Panc1 (cell line): ENCODE data around the gene MKRN2OS.

Source experiments
- POLR2AphosphoS5 ChIP-seq: IDR thresholded peaks from 2 replicates; pipeline ENCODE4 v1.6.1; 2012; ENCODE audit warnings: mild to moderate bottlenecking, low read depth, low read length, moderate library complexity
- SIN3A ChIP-seq: IDR thresholded peaks from 2 replicates; pipeline ENCODE4 v1.6.1; 2012; ENCODE audit warnings: low read depth, mild to moderate bottlenecking, low read length, moderate library complexity, borderline replicate concordance; ENCODE audit not compliant: insufficient read depth
- TCF7L2 ChIP-seq: IDR thresholded peaks from 2 replicates; pipeline ENCODE4 v1.6.1; 2011; ENCODE audit warnings: mild to moderate bottlenecking, low read depth, low read length, inconsistent platforms
- TF ChIP-seq, protein P1 (sequence below): fragments of 450-650 bp; IDR thresholded peaks from 2 replicates; pipeline ENCODE4 v1.5.1; 2017; ENCODE audit warnings: mild to moderate bottlenecking
- TF ChIP-seq, protein P2 (sequence below), 2 experiments: IDR thresholded peaks; 2 replicates each; pipeline ENCODE4 v1.6.1; 2011 to 2012; ENCODE audit warnings: low read depth in 2 of 2, control low read depth in 1 of 2, low read length in 1 of 2, mild to moderate bottlenecking in 1 of 2, moderate library complexity in 1 of 2; ENCODE audit not compliant: insufficient read depth in 1 of 2

- TF ChIP-seq, protein P1, sequence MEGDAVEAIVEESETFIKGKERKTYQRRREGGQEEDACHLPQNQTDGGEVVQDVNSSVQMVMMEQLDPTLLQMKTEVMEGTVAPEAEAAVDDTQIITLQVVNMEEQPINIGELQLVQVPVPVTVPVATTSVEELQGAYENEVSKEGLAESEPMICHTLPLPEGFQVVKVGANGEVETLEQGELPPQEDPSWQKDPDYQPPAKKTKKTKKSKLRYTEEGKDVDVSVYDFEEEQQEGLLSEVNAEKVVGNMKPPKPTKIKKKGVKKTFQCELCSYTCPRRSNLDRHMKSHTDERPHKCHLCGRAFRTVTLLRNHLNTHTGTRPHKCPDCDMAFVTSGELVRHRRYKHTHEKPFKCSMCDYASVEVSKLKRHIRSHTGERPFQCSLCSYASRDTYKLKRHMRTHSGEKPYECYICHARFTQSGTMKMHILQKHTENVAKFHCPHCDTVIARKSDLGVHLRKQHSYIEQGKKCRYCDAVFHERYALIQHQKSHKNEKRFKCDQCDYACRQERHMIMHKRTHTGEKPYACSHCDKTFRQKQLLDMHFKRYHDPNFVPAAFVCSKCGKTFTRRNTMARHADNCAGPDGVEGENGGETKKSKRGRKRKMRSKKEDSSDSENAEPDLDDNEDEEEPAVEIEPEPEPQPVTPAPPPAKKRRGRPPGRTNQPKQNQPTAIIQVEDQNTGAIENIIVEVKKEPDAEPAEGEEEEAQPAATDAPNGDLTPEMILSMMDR = no peak
- TF ChIP-seq, protein P2, sequence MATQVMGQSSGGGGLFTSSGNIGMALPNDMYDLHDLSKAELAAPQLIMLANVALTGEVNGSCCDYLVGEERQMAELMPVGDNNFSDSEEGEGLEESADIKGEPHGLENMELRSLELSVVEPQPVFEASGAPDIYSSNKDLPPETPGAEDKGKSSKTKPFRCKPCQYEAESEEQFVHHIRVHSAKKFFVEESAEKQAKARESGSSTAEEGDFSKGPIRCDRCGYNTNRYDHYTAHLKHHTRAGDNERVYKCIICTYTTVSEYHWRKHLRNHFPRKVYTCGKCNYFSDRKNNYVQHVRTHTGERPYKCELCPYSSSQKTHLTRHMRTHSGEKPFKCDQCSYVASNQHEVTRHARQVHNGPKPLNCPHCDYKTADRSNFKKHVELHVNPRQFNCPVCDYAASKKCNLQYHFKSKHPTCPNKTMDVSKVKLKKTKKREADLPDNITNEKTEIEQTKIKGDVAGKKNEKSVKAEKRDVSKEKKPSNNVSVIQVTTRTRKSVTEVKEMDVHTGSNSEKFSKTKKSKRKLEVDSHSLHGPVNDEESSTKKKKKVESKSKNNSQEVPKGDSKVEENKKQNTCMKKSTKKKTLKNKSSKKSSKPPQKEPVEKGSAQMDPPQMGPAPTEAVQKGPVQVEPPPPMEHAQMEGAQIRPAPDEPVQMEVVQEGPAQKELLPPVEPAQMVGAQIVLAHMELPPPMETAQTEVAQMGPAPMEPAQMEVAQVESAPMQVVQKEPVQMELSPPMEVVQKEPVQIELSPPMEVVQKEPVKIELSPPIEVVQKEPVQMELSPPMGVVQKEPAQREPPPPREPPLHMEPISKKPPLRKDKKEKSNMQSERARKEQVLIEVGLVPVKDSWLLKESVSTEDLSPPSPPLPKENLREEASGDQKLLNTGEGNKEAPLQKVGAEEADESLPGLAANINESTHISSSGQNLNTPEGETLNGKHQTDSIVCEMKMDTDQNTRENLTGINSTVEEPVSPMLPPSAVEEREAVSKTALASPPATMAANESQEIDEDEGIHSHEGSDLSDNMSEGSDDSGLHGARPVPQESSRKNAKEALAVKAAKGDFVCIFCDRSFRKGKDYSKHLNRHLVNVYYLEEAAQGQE (IDR thresholded peaks at IDR 0.05; ENCODE audit: insufficient read depth in 1 of 2, low read depth in 2 of 2, low read length in 1 of 2) = no peak
- TF ChIP-seq SIN3A = no peak
- no peak for TF ChIP-seq POLR2AphosphoS5
- TF ChIP-seq TCF7L2 = no peak
Observed at GRCh38 chr3:12579456-12579855, 34.2 kb upstream of the MKRN2OS start.
